Thyroid gland (tissue), 4 donors: Measurements from ENCODE around the gene FKBP4.

Experiments used
- CTCF ChIP-seq, 6 experiments: fragments of 200-600 bp in 3 of 6; fragments of 450-650 bp in 3 of 6; sonication (generic) in 3 of 6; IDR thresholded peaks; one replicate each; pipeline ENCODE4 v1.5.1; 2016 to 2019; ENCODE audit warnings: antibody characterized with exemption in 6 of 6, mild to moderate bottlenecking in 2 of 6, inconsistent platforms in 1 of 6, moderate library complexity in 1 of 6
- POLR2A ChIP-seq, 2 donors: fragments of 450-650 bp; IDR thresholded peaks; one replicate each; pipeline ENCODE4 v1.6.1; 2017; ENCODE audit warnings: antibody characterized with exemption in 2 of 2, mild to moderate bottlenecking in 2 of 2, moderate library complexity in 1 of 2

GRCh38 chr12:2804393-2805142, 9.8 kb downstream of the FKBP4 start:
- no peak for TF ChIP-seq CTCF (IDR thresholded peaks at IDR 0.05)
- TF ChIP-seq POLR2A (IDR thresholded peaks at IDR 0.05), result no peak
